B cell (primary cell): ENCODE measurements around the gene PPP1R10. TPM values are rescaled to one million over a fixed set of nuclear protein-coding genes. Genes with fewer than 3 reads are reported as not detected.

Experiments used
- ATAC-seq: fragments of 200-7000 bp; cut with Tn5 transposase; one replicate; pipeline ENCODE4 v1.10.0; 2021; ENCODE audit warnings: low read depth, mild to moderate bottlenecking, moderate number of reproducible peaks, moderate library complexity
- CTCF ChIA-PET: fragments of 350-600 bp; sonication (Branson Sonifier 250); formaldehyde crosslinking; loops from one replicate; lab custom pipeline; 2021; ENCODE audit warnings: antibody characterized with exemption, inconsistent platforms; lab: Charles Lee
- POLR2A ChIA-PET: fragments of 350-600 bp; sonication (Branson Sonifier 250); formaldehyde crosslinking; loops from one replicate; lab custom pipeline; 2021; ENCODE audit warnings: antibody characterized with exemption; lab: Charles Lee
- DNase-seq: peaks from one replicate; pipeline ENCODE4 v3.0.0; 2013
- H2AFZ ChIP-seq: 2 replicates; pipeline ENCODE4 v1.6.1; 2012; ENCODE audit warnings: mild to moderate bottlenecking, low read depth, low read length; ENCODE audit not compliant: insufficient read depth, poor library complexity, severe bottlenecking
- H3K27ac ChIP-seq, 2 donors: 1 replicate in 1 of 2; 2 replicates in 1 of 2; pipeline ENCODE4 v1.5.1; 2012 to 2013; ENCODE audit warnings: low read length in 2 of 2, mild to moderate bottlenecking in 2 of 2, moderate library complexity in 1 of 2
- H3K27me3 ChIP-seq, 4 experiments: fragments of 200-600 bp in 1 of 4; sonication (generic) in 1 of 4; replicated peaks in 1 of 4; 1 replicate in 2 of 4; 2 replicates in 2 of 4; pipeline versions ENCODE4 v1.6.1 to v1.7.0; 2013 to 2016; ENCODE audit warnings: low read length in 3 of 4, mild to moderate bottlenecking in 2 of 4, mixed read lengths in 1 of 4, moderate library complexity in 1 of 4; ENCODE audit not compliant: insufficient read depth in 4 of 4, control insufficient read depth in 3 of 4; ENCODE audit errors: control extremely low read depth in 1 of 4
- H3K36me3 ChIP-seq, 2 experiments: replicated peaks in 1 of 2; 1 replicate in 1 of 2; 2 replicates in 1 of 2; pipeline versions ENCODE4 v1.6.1 to v1.7.1; 2013; ENCODE audit warnings: low read length in 1 of 2; ENCODE audit not compliant: insufficient read depth in 2 of 2, control insufficient read depth in 1 of 2; ENCODE audit errors: control extremely low read depth in 1 of 2, extremely low read depth in 1 of 2
- H3K4me1 ChIP-seq, 2 donors: fragments of 200-600 bp in 1 of 2; sonication (generic) in 1 of 2; 1 replicate in 1 of 2; 2 replicates in 1 of 2; pipeline versions ENCODE4 v1.5.1 to v1.6.1; 2013 to 2017; ENCODE audit warnings: low read length in 2 of 2; ENCODE audit not compliant: control insufficient read depth in 2 of 2, insufficient read depth in 2 of 2
- H3K4me2 ChIP-seq: replicated peaks from 2 replicates; pipeline ENCODE3; 2012; ENCODE audit warnings: mild to moderate bottlenecking, low read depth, low read length; ENCODE audit not compliant: poor library complexity, severe bottlenecking
- H3K4me3 ChIP-seq, 5 experiments: fragments of 200-600 bp in 1 of 5; sonication (generic) in 1 of 5; 1 replicate in 3 of 5; 2 replicates in 2 of 5; pipeline versions ENCODE4 v1.5.1 to v1.7.0; 2011 to 2016; ENCODE audit warnings: low read length in 4 of 5, mild to moderate bottlenecking in 4 of 5, low read depth in 2 of 5, control low read depth in 1 of 5, moderate library complexity in 1 of 5; ENCODE audit not compliant: insufficient read depth in 1 of 5; ENCODE audit errors: control extremely low read depth in 1 of 5, extremely low read depth in 1 of 5
- H3K79me2 ChIP-seq: fragments of 200-600 bp; sonication (generic); one replicate; pipeline ENCODE4 v1.6.0; 2016; ENCODE audit warnings: low read length; ENCODE audit not compliant: control insufficient read depth, insufficient read depth
- H3K9ac ChIP-seq: fragments of 200-600 bp; sonication (generic); 2 replicates; pipeline ENCODE4 v1.6.1; 2017; ENCODE audit warnings: mild to moderate bottlenecking, low read length, moderate library complexity
- H3K9me3 ChIP-seq, 3 donors: one replicate each; pipeline versions ENCODE4 v1.6.1 to v1.7.1; 2013; ENCODE audit warnings: low read length in 2 of 3; ENCODE audit not compliant: control insufficient read depth in 2 of 3, insufficient read depth in 1 of 3; ENCODE audit errors: control extremely low read depth in 1 of 3
- H4K20me1 ChIP-seq: 2 replicates; pipeline ENCODE4 v1.6.0; 2012; ENCODE audit warnings: mild to moderate bottlenecking, low read length; ENCODE audit not compliant: insufficient read depth, control insufficient read depth, poor library complexity, severe bottlenecking
- H3K27ac Mint-ChIP-seq: one replicate; pipeline ENCODE4 v1.8.0; 2021; ENCODE audit warnings: mixed read lengths
- H3K27me3 Mint-ChIP-seq: one replicate; pipeline ENCODE4 v1.8.0; 2021; ENCODE audit warnings: mixed read lengths
- H3K4me1 Mint-ChIP-seq: one replicate; pipeline ENCODE4 v1.8.0; 2021; ENCODE audit warnings: mixed read lengths
- H3K4me3 Mint-ChIP-seq: one replicate; pipeline ENCODE4 v1.8.0; 2021; ENCODE audit warnings: mixed read lengths
- H3K9me3 Mint-ChIP-seq: one replicate; pipeline ENCODE4 v1.8.0; 2022; ENCODE audit warnings: mixed read lengths; ENCODE audit not compliant: insufficient read depth
- CTCF ChIP-seq: fragments of 200-600 bp; IDR thresholded peaks from one replicate; pipeline ENCODE4 v1.8.0; 2022; ENCODE audit warnings: antibody characterized with exemption, mild to moderate bottlenecking
- EZH2 ChIP-seq: IDR thresholded peaks from 2 replicates; pipeline ENCODE4 v1.6.1; 2012; ENCODE audit warnings: borderline replicate concordance, low read depth, mild to moderate bottlenecking, moderate library complexity, low read length; ENCODE audit not compliant: insufficient read depth, poor library complexity, severe bottlenecking
- WGBS: methylation state at CpG from one replicate; pipeline ENCODE4 v1.1.5; 2013; ENCODE audit warnings: missing lambda C conversion rate; ENCODE audit not compliant: insufficient coverage; 5-methylcytosine and 5-hydroxymethylcytosine counted together
- intact Hi-C: fragments of 100-400 bp; cut with micrococcal nuclease; formaldehyde crosslinking; loops from one replicate; pipeline ENCODE4 v1.10.0; 2022
- polyA plus RNA-seq: library from polyadenylated mRNA; depleted of rRNA; stranded (reverse); fragments of >200 nt; gene quantifications from 2 replicates; pipeline ENCODE4 v1.2.3, GENCODE V29; 2012
- total RNA-seq, 2 donors: library from RNA; stranded (reverse); fragments of 120-200 nt in 1 of 2; gene quantifications; 1 replicate in 1 of 2; 2 replicates in 1 of 2; pipeline versions ENCODE4 v1.2.3 to v1.2.4, GENCODE V29; 2013 to 2022

PPP1R10 gene
- total and polyA plus RNA-seq, 2 donors (not counting 1 experiment from before 2014, with no cell fraction given), result 40.7 to 177 TPM

GRCh38 chr6:30611856-30612194, 5.2 kb downstream of the PPP1R10 start:
- H2AFZ ChIP-seq, result no peak overlapping the region
- intact Hi-C loops, result loop anchor here (10.0 kb wide), 1 partner anchor 743 kb away; the partner anchor contains the start of gene HLA-B
- ChIA-PET CTCF (interaction anchor here (0.8 to 4.8 kb wide), 5 partner anchors 14 to 128 kb away, joined by 3 to 41 read pairs (median 10); no protein-coding TSS in a partner anchor), POLR2A (no interaction called here)
- ATAC-seq, result no peak
- peaks cover 62% of the 10 kb centered on the region for H3K4me1 Mint-ChIP-seq
- H4K20me1 ChIP-seq, result peaks cover 22% of the 10 kb centered on the region
- peak overlapping the region in 1 of 2 donors; percentile 99 for H3K27ac ChIP-seq
- H3K27me3 ChIP-seq, result no peaks in the 10 kb centered on the region
- peak overlapping the region; percentile 71 for H3K27ac Mint-ChIP-seq
- H3K4me3 ChIP-seq, result no peak overlapping the region
- DNase-seq, result no peak
- H3K36me3 ChIP-seq, result peaks cover 2 to 40% of the 10 kb centered on the region in 2 experiments
- H3K79me2 ChIP-seq, result peaks cover 84% of the 10 kb centered on the region
- H3K4me2 ChIP-seq, result no peak overlapping the region
- H3K9me3 Mint-ChIP-seq, result no peaks in the 10 kb centered on the region
- peaks cover 33 to 35% of the 10 kb centered on the region in 2 donors for H3K4me1 ChIP-seq
- no peaks in the 10 kb centered on the region for H3K27me3 Mint-ChIP-seq
- no peak overlapping the region for H3K4me3 Mint-ChIP-seq
- no peaks in the 10 kb centered on the region for H3K9me3 ChIP-seq
- no CpG with 5 or more reads among the region's 2 CpGs for WGBS
- no peak overlapping the region for H3K9ac ChIP-seq
- TF ChIP-seq CTCF, result no peak
- no peak for TF ChIP-seq EZH2

- H3K27ac ChIP-seq, result peak overlapping the region in 1 of 2 donors; percentile 99
- H3K27me3 ChIP-seq, result no peaks in the 10 kb centered on the region
- H4K20me1 ChIP-seq, result peaks cover 26% of the 10 kb centered on the region
- CTCF ChIA-PET, result interaction anchor here (0.8 to 4.8 kb wide), 7 partner anchors 13 to 127 kb away, joined by 3 to 41 read pairs (median 5); partner anchors contain the start of gene ATAT1
- no peak for ATAC-seq
- POLR2A ChIA-PET, result interaction anchor here (0.6 kb wide), 1 partner anchor 399 kb away, joined by 3 read pairs; no protein-coding TSS in a partner anchor
- no peak overlapping the region for H3K4me3 Mint-ChIP-seq
- DNase-seq, result no peak
- TF ChIP-seq EZH2 (no peak), CTCF (no peak)
- H3K4me3 ChIP-seq, result no peak overlapping the region
- peaks cover 84% of the 10 kb centered on the region for H3K79me2 ChIP-seq
- intact Hi-C loops, result loop anchor here (10.0 kb wide), 1 partner anchor 743 kb away; the partner anchor contains the start of gene HLA-B
- peaks cover 2 to 40% of the 10 kb centered on the region in 2 experiments for H3K36me3 ChIP-seq
- H2AFZ ChIP-seq, result no peak overlapping the region
- H3K27me3 Mint-ChIP-seq, result no peaks in the 10 kb centered on the region
- WGBS, result 88% methylated on average over 3 of the region's 9 CpGs
- peaks cover 67% of the 10 kb centered on the region for H3K4me1 Mint-ChIP-seq
- peak overlapping the region; percentile 71 for H3K27ac Mint-ChIP-seq
- no peaks in the 10 kb centered on the region for H3K9me3 Mint-ChIP-seq
- H3K9ac ChIP-seq, result no peak overlapping the region
- no peak overlapping the region for H3K4me2 ChIP-seq
- H3K9me3 ChIP-seq, result no peaks in the 10 kb centered on the region
- peaks cover 33 to 35% of the 10 kb centered on the region in 2 donors for H3K4me1 ChIP-seq
These were observed 5.7 kb downstream of the PPP1R10 start for GRCh38 chr6:30611150-30611855.
